KOPT-K1 (cell line): Measurements from ENCODE around the gene ZBTB12.
"Not testable (repeated sequence)": the region's sequence is repeated elsewhere in the genome, so short reads cannot be mapped to it uniquely, and the experiment has no call there.

Experiments
- H3K27ac ChIP-seq: fragments of 200-600 bp; sonication (generic); 2 replicates; pipeline ENCODE4 v1.5.1; 2016; ENCODE audit warnings: antibody characterized with exemption, mild to moderate bottlenecking, low read depth, low read length; ENCODE audit not compliant: poor library complexity, severe bottlenecking
- H3K36me3 ChIP-seq: fragments of 200-600 bp; sonication (generic); 2 replicates; pipeline ENCODE4 v1.5.1; 2017; ENCODE audit warnings: antibody characterized with exemption, mild to moderate bottlenecking, low read length, moderate library complexity; ENCODE audit not compliant: insufficient read depth
- H3K9me3 ChIP-seq: fragments of 200-600 bp; sonication (generic); 2 replicates; pipeline ENCODE4 v1.5.1; 2017; ENCODE audit warnings: antibody characterized with exemption, low read length, mild to moderate bottlenecking; ENCODE audit not compliant: insufficient read depth, poor library complexity, severe bottlenecking

The ZBTB12 gene

GRCh38 chr6:31861919-31862343 lies 40.0 kb downstream of the ZBTB12 start:
- Histone ChIP-seq H3K9me3 (no peaks in the 10 kb centered on the region), H3K27ac (peak overlapping the region; percentile 52), H3K36me3 (peaks cover 29% of the 10 kb centered on the region)

GRCh38 chr6:31861150-31861549 lies 40.7 kb downstream of the ZBTB12 start:
- Histone ChIP-seq H3K36me3 (peaks cover 30% of the 10 kb centered on the region), H3K27ac (no peak overlapping the region), H3K9me3 (no peaks in the 10 kb centered on the region)

GRCh38 chr6:31860349-31860748 lies 41.5 kb downstream of the ZBTB12 start:
- no peaks in the 10 kb centered on the region for H3K9me3 ChIP-seq
- H3K27ac ChIP-seq, result no peak overlapping the region
- H3K36me3 ChIP-seq, result peaks cover 30% of the 10 kb centered on the region

- peaks cover 30% of the 10 kb centered on the region for H3K36me3 ChIP-seq
- H3K9me3 ChIP-seq, result no peaks in the 10 kb centered on the region
- no peak overlapping the region for H3K27ac ChIP-seq
Measured at GRCh38 chr6:31859923-31860322, 42.0 kb downstream of the ZBTB12 start.

- no peaks in the 10 kb centered on the region for H3K9me3 ChIP-seq
- H3K27ac ChIP-seq, result no peak overlapping the region
- H3K36me3 ChIP-seq, result peaks cover 30% of the 10 kb centered on the region
Measured at GRCh38 chr6:31858707-31859106, 43.2 kb downstream of the ZBTB12 start.

- H3K27ac ChIP-seq, H3K9me3 ChIP-seq: not testable (repeated sequence)
- peaks cover 30% of the 10 kb centered on the region for H3K36me3 ChIP-seq
Measured at GRCh38 chr6:31857774-31858173, 44.1 kb downstream of the ZBTB12 start.

- H3K27ac ChIP-seq, result not testable (repeated sequence)
Measured at GRCh38 chr6:31851980-31852718, 49.7 kb downstream of the ZBTB12 start.

GRCh38 chr6:31851485-31851832 lies 50.4 kb downstream of the ZBTB12 start:
- no peaks in the 10 kb centered on the region for H3K36me3 ChIP-seq
- no peaks in the 10 kb centered on the region for H3K9me3 ChIP-seq
- no peak overlapping the region for H3K27ac ChIP-seq

More at GRCh38 chr6:31851980-31852718, 49.7 kb downstream of the ZBTB12 start:
- not testable (repeated sequence) for H3K36me3 ChIP-seq, H3K9me3 ChIP-seq

GRCh38 chr6:31850765-31851484 lies 51.0 kb downstream of the ZBTB12 start:
- H3K27ac ChIP-seq, result no peak overlapping the region
- H3K9me3 ChIP-seq, result no peaks in the 10 kb centered on the region
- no peaks in the 10 kb centered on the region for H3K36me3 ChIP-seq
